Neural crest cell (in vitro differentiated cells): ENCODE data around the gene DENND1A. TPM values are rescaled to one million over a fixed set of nuclear protein-coding genes. Genes with fewer than 3 reads are reported as not detected.
"Not testable (repeated sequence)": the region's sequence is repeated elsewhere in the genome, so short reads cannot be mapped to it uniquely, and the experiment has no call there.

Experiments used
- DNase-seq: peaks from one replicate; pipeline ENCODE4 v3.0.0; 2021; ENCODE audit warnings: low read depth, mixed read lengths, low spot score
- H3K27ac Mint-ChIP-seq: one replicate; pipeline ENCODE4 v1.8.0; 2021; ENCODE audit warnings: mild to moderate bottlenecking, mixed read lengths; ENCODE audit not compliant: unreplicated experiment
- H3K27me3 Mint-ChIP-seq: 2 replicates; pipeline ENCODE4 v1.8.0; 2021; ENCODE audit warnings: low read depth, mild to moderate bottlenecking, mixed read lengths
- H3K36me3 Mint-ChIP-seq: 2 replicates; pipeline ENCODE4 v1.8.0; 2021; ENCODE audit warnings: low read depth, mild to moderate bottlenecking, mixed read lengths
- H3K4me1 Mint-ChIP-seq: 2 replicates; pipeline ENCODE4 v1.8.0; 2021; ENCODE audit warnings: mixed read lengths
- H3K4me3 Mint-ChIP-seq: one replicate; pipeline ENCODE4 v1.8.0; 2021; ENCODE audit warnings: mild to moderate bottlenecking, mixed read lengths
- H3K9me3 Mint-ChIP-seq: 2 replicates; pipeline ENCODE4 v1.8.0; 2021; ENCODE audit warnings: mixed read lengths
- total RNA-seq: library from RNA; stranded (reverse); gene quantifications from 2 replicates; pipeline ENCODE4 v1.2.1, GENCODE V29; 2021
- TF ChIP-seq, protein P1 (sequence below): fragments of 200-600 bp; sonication (generic); conservative IDR thresholded peaks from 2 replicates; pipeline ENCODE4 v1.5.0; 2021; ENCODE audit warnings: antibody characterized with exemption, mild to moderate bottlenecking

Gene DENND1A
- total RNA-seq, 1 donor from 2014 or later = 17.8 TPM

DNA sequence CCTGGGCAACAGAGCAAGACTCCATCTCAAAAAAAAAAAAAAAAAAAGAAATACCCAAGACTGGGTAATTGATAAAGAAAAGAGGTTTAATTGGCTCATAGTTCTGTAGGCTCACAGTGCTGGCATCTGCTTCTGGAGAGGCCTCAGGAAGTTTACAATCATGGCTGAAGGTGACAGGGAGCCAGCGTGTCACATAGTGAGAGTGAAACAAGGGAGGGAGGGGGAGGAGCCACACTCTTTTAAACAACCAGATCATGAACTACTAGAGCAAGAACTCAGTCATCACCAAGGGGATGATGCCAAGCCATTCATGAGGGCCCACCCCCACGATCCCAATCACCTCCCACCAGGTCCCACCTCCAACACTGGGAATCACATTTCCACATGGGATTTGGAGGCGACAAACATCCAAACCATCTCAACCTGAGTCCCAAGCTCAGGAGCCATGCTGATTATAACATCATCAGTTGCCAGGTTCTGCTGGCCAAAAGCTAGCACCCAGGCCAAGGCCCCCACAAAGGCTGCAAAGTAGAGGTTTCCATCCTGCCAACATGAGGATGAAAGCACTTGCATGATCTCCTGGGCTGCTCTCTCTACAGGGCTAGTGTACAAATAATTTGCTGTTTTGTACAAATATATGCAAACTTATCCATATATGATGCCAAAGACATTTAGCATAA, 15.3 kb downstream of the DENND1A start:
- TF ChIP-seq, protein P1, sequence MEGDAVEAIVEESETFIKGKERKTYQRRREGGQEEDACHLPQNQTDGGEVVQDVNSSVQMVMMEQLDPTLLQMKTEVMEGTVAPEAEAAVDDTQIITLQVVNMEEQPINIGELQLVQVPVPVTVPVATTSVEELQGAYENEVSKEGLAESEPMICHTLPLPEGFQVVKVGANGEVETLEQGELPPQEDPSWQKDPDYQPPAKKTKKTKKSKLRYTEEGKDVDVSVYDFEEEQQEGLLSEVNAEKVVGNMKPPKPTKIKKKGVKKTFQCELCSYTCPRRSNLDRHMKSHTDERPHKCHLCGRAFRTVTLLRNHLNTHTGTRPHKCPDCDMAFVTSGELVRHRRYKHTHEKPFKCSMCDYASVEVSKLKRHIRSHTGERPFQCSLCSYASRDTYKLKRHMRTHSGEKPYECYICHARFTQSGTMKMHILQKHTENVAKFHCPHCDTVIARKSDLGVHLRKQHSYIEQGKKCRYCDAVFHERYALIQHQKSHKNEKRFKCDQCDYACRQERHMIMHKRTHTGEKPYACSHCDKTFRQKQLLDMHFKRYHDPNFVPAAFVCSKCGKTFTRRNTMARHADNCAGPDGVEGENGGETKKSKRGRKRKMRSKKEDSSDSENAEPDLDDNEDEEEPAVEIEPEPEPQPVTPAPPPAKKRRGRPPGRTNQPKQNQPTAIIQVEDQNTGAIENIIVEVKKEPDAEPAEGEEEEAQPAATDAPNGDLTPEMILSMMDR = no peak
- no peaks in the 10 kb centered on the region for H3K27me3 Mint-ChIP-seq
- H3K36me3 Mint-ChIP-seq = peaks cover 9% of the 10 kb centered on the region
- peaks cover 9% of the 10 kb centered on the region for H3K4me1 Mint-ChIP-seq
- H3K4me3 Mint-ChIP-seq = no peak overlapping the region
- no peak overlapping the region for H3K27ac Mint-ChIP-seq
- no peaks in the 10 kb centered on the region for H3K9me3 Mint-ChIP-seq
- DNase-seq = no peak

DNA sequence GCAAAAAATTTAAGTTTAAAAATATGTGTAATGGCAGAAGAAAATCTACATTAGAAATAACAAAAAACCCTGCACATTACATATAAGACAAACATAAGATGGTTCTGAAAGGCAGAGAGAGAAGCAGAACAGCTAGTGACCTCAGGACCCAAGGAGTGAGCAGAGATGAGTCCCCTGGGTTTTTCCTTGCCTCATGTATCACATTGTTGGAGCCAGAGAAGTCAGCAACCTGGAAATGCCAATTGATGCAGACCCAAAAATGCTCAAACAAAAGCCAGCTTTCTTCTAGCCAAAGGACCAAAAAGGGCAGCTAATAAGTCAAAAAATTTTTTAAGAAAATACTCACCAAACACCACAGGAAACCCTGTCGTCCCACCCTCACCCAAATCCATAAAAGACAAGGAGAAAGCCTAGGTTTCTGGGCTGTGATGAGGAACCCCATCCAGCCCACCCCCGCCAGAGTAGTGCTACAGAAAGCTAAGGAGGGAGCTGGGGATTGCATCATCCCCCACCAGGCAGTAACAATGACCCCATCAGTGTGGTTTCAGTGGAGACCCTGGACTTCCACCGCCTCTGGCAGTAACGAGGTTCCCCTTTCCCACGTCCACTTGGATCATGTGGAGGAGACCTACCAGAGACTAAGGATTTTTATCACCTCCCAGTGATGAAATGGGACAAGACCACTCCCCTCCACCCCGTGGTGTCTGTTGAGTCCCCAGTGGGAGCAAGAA, 17.6 kb downstream of the DENND1A start:
- Mint-ChIP-seq H3K27ac (no peak overlapping the region), H3K9me3 (peaks cover 2% of the 10 kb centered on the region), H3K4me1 (peaks cover 9% of the 10 kb centered on the region), H3K4me3 (no peak overlapping the region), H3K36me3 (peaks cover 10% of the 10 kb centered on the region), H3K27me3 (no peaks in the 10 kb centered on the region)
- no peak for DNase-seq
- TF ChIP-seq, protein P1 = no peak

DNA sequence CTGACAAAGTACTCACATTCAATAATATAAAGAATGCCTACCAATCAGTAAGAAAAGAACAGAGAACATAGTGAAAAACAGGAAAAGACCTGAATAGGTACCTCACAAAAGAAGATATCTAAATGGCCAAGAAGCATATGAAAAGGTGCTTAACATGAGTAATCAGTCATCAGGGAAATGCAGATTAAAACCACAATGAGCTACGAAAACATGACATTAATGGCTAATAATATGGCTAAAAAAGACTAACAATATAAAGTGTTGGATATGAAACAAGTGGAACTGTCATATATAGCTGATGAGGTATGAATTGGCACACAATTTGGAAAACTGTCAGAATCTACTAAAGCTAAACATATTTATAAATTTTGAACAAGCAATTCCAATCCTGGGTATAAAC, 18.9 kb downstream of the DENND1A start:
- TF ChIP-seq, protein P1 = no peak
- peaks cover 9% of the 10 kb centered on the region for H3K36me3 Mint-ChIP-seq
- H3K27ac Mint-ChIP-seq = no peak overlapping the region
- no peak overlapping the region for H3K4me3 Mint-ChIP-seq
- peaks cover 2% of the 10 kb centered on the region for H3K9me3 Mint-ChIP-seq
- H3K27me3 Mint-ChIP-seq = no peaks in the 10 kb centered on the region
- no peak for DNase-seq
- peaks cover 9% of the 10 kb centered on the region for H3K4me1 Mint-ChIP-seq

DNA sequence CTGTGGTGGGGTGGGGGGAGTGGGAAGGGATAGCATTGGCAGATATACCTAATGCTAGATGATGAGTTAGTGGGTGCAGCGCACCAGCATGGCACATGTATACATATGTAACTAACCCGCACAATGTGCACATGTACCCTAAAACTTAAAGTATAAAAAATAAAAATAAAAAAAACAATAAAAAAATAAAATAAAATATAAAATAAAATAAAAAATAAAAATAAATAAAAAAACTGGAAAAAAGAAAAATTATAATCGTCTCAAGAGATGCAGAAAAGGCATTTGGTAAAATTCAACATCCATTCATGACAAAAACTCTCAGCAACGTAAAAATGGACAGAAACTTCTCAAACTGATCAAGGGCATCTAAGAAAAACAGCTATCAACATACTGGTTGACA, 20.7 kb downstream of the DENND1A start:
- not testable (repeated sequence) for H3K27me3 Mint-ChIP-seq, H3K4me1 Mint-ChIP-seq, DNase-seq, H3K27ac Mint-ChIP-seq, H3K4me3 Mint-ChIP-seq, H3K9me3 Mint-ChIP-seq
- H3K36me3 Mint-ChIP-seq = peaks cover 14% of the 10 kb centered on the region

DNA sequence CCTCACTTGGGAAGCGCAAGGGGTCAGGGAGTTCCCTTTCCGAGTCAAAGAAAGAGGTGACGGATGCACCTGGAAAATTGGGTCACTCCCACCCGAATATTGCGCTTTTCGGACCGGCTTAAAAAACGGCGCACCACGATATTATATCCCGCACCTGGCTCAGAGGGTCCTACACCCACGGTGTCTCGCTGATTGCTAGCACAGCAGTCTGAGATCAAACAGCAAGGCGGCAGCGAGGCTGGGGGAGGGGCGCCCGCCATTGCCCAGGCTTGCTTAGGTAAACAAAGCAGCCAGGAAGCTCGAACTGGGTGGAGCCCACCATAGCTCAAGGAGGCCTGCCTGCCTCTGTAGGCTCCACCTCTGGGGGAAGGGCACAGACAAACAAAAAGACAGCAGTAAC, 26.4 kb downstream of the DENND1A start:
- not testable (repeated sequence) for DNase-seq, H3K4me3 Mint-ChIP-seq, H3K9me3 Mint-ChIP-seq, H3K27ac Mint-ChIP-seq, H3K4me1 Mint-ChIP-seq, H3K27me3 Mint-ChIP-seq
- H3K36me3 Mint-ChIP-seq = peaks cover 20% of the 10 kb centered on the region

DNA sequence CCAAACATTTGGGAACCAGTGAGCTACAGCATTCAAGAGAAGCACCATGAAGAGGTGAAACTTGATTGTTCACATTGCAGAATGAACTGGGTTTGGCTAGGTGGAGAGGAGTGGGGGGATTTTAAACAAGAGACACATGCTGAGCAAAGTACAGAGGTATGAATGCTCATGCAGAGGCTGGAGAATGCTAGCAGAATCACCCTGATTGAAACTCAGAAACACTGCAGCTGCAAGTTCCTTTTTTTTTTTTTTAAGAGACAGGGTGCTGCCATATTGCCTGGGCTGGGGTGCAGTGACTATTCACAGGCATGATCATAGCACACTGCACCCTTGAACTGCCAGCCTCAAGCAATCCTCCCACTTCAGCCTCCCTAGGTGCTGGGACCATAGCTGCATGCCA, 35.1 kb downstream of the DENND1A start:
- Mint-ChIP-seq H3K27me3 (peaks cover 11% of the 10 kb centered on the region), H3K9me3 (no peaks in the 10 kb centered on the region), H3K27ac (no peak overlapping the region), H3K36me3 (no peaks in the 10 kb centered on the region), H3K4me3 (no peak overlapping the region), H3K4me1 (no peaks in the 10 kb centered on the region)
- DNase-seq = no peak
- TF ChIP-seq, protein P1 = no peak
